Measurements from ENCODE around the gene ITK.

The ITK gene

DNA sequence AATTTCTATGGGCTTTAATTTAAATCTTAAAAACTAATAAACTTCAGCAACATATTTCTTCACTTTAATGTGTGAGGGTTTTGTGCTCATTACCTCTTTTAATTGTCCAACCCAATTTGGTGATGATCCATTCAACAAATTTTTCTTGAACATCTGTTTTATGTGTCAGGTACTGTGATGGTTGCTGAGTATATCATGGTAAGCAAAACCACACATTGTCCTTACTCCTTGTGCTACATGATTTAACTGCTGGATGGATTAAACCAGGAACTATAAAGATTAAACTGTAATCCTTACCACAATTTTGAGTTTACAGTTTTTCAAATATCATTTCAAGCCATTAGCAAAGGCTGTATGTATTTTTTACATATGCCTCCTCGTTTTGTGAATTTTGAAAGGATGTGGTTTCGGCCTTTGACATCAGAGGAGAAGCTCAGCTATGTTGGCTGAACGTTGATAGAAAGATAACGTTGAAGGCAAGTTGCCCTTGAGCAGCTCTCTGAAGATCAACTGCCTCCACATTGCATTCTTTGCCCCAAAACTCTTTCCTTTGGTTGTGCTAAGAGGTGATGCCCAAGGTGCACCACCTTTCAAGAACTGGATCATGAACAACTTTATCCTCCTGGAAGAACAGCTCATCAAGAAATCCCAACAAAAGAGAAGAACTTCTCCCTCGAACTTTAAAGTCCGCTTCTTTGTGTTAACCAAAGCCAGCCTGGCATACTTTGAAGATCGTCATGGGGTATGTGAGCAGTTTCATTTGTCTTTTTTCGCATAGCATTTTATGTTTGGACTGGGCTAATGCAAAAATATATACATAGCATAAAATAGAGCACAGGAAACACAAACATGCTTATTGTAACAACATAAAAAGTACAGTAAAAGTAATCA, at the start of gene ITK:
Gene ITK (plus strand): TSS at position 467 of the 891 bp plus-strand sequence. CDS start 138 bp downstream, at position 605.
- peak; percentile 86 for DNase-seq

DNA sequence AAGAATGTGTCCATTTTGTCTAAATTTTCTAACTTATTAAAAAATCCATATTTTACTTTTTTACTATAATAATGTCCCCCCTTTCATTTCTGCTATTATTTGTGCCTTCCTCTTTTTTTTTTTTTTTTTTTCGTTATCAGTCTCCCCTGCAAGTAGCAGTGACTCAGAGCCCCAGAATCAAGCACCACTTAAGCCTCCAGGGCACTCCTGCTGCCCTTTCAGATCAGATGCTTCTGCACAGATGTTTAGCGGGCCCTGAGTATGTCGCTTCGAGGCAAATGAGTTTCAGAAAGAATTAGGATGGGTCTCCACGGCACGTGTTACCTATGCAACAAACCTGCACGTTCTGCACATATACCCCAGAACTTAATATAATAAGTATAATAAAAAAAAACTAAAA, 49.7 kb upstream of the ITK start:
- no peak for DNase-seq

DNA sequence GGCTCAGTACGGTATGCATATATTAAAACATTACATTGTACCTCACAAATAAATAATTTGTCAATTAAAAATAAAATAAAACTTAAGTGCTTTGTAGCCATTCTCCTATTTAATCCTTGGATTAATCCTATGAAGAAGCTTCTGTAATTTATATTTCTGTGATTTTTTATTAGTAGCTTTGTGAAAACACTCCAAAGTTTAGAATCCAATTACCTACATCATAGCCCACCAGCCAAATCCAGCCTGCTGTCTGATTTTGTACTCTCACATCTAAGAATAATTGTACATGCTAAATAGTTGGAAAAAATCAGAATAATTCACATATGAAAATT, 48.4 kb upstream of the ITK start:
- no peak for DNase-seq

DNA sequence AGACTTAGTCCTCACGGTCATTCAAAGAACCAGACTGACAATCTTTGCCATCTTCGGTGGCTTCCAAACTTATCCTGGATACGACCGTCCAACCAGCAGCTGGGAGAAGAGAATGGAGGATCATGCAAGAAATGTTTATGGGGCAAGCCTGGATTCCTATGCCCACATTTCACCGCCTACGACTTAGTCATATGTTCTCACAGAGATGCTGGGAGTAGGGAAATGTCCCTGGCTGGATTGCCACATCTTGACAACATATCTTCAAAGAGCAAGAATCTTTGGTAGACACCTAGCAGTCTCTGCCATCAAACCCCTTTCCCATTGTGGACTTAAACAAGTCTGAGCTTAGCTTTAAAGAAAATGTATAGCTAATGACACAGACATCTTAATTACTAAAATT, 42.9 kb upstream of the ITK start:
- DNase-seq, result no peak

DNA sequence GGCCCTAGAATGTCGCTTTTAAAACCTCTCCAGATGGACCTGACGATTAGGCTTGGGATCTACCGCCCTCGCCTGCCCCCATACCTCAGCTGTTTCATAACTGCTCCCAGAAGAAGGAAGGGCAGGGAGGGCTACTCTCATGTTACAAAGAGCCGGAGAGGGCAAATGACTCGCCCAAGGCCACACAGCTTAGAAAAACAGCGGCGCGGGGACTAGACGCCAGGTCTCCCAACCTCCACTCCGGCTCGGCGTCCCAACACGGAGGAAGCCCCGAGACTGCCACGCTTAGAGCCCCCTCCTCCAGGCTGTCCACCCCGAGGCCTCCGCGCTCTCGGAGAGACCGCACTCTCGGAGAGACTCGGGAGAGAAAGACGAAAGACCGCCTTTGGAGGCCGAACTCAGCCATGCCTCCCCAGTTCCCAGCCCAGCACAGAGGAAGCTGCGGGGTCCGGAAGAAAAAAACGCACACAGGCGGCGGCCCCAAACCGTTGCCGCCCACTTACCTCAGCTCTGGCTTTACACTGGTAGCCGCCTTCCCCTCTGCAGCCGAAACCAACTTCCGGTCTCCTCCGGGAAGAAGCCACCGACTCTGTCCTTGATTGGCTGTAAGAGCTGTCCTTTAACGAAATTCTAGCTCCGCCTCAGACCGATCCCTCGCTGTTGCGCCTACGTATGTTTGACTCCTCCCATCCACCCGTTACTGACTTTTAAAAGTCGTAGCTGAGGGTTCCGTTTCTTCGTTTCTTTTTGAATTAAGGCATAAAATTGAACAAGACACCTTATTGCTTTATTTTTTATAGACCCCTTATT, 38.1 kb upstream of the ITK start, which contains the start of gene MED7:
Gene MED7 (minus strand): TSS at position 549 of the 810 bp plus-strand sequence. CDS start 3,434 bp downstream, outside the sequence.
- peak; percentile 99 for DNase-seq

DNA sequence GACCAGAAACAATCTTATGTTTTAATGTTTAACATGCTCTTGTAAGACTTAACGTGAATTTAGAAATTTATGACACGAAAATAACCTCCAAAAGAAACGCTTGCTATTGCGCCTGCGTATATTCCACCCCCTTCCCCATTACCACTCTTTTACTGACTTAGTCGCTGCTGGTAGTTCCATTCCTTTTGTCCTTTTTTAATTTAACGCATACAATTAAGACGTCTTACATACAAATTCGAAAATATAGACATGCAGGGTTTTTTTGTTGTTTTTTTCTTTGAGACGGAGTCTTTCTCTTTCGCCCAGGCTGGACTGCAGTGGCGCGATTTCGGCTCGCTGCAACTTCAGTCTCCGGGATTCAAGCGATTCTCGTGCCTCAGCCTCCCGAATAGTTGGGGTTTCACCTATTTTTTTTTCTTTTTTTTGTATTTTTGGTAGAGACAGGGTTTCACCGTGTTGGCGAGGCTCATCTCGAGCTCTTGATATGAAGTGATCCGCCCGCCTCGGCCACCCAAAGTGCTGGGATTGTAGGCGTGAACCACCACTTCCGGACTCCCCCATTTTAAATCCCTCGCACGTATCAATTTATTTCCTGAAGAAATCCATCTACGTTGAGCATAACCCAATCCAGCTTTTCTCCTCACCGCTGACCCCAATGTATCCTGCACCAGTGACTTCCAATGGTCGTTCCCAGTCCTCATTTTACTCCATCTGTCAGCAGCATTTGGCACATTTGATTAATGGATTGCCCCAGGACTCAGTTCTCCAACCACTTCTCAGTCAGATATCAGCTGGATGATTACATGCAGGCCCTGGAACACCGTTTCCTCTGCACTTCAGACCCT, 37.3 kb upstream of the ITK start:
- peak; percentile 48 for DNase-seq

DNA sequence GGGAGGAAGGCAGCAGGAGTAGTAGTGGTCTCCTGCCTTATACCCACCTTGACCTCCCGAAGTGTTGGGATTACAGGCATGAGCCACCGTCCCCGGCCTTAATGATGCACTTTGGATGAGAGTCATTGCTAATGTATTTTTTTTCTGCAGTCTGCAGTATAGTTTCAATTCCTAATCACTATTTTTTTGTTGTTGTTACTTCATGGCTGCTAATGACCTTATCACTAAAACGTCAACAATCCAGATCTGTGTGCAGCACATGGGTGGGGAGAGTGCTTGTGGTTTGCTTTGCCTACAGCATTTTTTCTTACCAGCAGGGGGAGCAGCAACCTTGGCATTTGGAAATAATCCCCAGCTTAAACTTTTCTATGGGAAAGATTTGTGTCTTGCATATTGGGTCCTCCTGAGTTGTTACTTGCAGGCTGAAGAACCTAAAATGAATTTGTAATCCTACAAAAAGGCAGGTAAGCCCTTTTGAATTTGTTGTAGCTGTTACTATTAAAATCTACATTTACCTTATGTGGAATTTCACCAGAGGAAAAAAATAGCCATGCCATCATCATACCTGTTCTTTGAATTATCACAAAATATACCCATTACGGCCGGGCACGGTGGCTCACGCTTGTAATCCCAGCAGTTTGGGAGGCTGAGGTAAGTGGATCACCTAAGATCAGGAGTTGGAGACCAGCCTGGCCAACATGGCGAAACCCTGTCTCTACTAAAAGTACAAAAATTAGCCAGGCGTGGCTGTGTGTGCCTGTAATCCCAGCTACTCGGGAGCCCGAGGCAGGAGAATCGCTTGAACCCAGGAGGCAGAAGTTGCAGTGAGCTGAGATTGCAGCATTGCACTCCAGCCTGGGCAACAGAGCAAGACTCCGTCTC, 31.7 kb upstream of the ITK start:
- peak; percentile 90 for DNase-seq

DNA sequence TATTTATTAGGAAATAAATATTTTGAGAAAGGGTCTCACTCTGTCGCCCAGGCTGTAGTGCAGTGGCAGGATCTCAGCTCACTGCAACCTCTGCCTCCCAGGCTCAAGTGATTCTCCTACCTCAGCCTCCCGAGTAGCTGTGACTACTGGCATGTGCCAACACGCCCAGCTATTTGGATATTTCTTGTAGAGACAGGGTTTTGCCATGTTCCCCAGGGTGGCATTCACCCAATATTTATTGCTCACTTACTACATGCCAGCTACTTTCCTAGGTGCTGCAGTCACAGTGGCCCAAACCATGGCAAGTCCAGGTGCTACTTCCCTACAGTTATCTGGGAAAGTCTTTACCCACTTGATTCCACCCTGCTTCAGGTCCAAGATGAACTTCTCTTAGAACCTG, 29.6 kb upstream of the ITK start:
- DNase-seq, result no peak

DNA sequence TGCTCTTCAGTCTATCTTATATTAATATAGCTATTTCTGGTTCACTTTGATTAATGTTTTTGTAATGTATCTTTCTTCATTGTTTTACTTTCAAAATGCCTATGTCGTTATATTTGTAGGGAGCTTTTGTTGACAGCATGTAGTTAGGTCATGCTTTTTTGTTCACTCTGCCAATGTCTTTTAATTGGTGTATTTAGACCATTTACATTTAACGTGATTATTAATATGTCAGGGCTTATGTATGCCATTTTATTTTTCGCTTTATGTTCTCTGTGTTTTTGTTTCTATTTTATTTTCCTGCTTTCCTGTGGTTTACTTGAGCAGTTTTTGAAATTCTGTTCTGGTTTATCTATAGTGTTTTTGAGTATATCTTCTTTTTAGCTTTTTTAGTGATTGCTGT, 25.3 kb upstream of the ITK start:
- DNase-seq, result peak; percentile 19

DNA sequence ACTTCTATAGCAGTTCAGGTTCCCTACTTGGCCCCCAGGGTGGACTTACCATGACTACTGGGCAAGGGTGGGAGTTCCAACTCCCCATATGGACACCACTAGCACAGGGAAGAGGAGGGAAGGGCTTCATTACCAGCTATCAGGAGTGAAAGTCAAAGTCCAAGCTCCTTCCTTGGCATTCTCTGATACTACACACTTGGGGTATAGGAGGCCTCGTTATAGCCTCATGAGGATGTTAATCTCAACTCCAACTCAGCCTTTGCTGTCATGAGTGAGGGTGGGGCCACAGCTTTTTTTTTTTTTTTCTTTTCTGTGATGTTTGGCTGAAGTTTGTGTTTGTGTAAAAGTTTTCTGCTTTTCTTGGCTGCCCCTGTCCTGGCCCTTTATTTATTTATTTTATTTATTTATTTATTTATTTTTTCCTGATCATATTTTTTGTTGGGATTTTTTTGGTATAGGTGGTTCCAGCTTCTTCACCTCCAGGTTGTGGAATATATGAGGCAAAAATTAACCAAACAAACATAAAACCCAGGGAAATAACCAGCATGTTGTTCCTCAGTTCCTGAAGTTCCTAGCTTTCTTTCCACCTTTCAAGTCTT, 23.2 kb upstream of the ITK start:
- DNase-seq, result peak; percentile 24

DNA sequence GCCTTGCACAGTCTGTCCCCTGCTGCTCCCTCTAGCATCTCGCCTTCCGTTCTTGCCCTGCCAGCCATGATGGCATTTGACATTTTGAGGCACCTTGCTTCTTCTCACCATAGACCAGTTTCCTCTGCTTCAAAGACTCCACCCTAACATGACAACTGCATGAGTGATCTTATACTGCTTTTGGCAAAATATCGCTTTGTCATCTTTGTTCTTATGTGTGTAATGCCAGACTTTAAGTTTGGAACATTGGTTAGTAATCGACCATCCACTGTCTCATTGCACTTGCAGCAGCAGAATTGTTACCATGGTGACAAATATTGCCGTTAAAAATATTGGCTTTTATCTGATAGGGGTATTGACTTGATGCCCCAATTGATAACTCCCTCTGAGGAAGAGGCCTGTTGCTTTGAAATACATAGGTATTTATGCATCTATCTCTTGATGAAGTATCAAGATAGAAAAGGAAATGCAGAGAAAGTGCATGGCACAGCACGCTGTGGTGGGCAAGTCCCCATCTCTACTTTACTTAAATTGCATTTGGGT, 21.4 kb upstream of the ITK start:
- DNase-seq, result peak; percentile 98

DNA sequence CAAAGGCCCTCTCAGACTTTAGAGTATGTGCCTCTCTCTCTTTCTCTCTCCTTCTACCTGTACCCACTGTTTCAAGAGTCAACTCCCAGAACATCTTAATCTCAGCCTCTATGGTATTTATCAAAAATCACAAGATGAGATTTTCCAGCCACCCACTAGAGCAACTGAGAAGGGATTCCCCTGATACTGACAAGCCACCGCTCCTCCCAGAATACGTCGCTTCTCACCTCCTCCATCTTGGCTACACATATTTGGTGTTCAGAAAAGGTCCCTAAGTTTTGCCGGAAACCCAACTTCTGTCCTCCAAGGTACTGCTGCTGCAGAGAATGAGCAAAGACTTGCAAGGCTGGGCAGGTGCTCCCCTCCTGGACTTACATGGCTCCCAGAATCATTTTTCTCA, 20.6 kb upstream of the ITK start:
- peak; percentile 80 for DNase-seq

DNA sequence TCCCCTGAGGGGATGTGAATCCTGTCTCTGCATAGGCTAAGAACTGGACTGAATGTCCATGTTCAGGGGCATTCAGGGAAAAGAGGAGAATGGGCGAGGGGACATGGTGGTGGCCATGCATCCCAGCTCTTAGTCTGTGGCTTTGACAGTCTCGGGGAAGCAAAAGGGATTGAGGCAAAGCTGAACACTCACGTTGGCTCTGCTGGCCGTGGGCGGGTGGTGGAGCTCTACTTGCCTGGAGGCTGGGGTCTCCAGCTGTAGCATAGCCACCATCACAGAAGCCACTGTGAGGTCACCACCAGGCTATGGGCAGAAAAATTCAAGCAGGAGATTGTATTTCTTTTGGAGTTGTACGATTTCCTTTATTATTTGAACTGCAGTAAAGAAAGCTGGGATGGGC, 18.6 kb upstream of the ITK start:
- DNase-seq, result no peak

DNA sequence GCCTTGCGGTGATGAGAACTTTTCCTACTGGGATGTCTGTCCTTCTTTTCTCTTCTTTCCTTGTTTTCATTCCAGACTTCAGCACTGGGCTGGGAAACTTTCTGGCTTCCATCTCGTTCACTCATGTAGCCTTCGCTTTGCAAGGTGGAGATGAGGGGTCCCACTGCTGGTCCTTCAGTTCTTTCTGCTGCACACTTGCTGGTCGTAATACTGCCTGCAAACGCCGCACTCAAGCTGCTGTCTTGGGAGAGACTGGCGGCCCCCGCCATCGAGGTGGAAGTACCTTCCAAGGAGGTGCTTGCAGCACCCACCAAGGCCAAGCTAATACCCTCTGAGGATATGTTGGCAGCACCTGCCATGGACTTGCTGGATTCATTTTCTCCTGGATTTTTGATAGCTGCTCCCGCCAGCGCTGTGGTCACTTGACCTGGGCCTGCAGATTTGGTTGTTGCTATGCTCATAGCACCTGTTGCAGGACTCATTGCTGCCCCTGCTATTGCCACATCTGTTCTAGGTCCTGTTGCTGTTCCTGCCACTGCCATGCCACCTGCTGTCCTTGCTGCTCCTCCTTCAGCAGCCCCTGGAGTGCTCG, 17.6 kb upstream of the ITK start:
- DNase-seq, result no peak

DNA sequence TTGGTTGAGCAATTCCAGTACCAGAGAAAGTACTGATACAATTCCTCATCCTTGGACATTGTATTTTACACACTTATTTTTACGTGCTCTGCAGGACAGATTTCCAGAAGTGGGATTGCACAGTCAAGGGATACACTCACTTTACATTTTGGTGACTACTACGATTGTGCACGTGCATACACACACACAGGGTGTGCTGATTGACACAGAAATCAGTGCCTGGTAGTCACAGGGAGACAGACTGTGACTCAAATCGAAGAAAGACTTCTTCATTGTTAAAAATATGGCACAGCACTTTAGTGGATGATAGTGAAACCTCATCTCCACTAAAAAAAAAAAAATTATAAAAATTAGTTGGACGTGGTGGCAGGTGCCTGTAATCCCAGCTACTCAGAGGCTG, 16.1 kb upstream of the ITK start:
- DNase-seq, result no peak

DNA sequence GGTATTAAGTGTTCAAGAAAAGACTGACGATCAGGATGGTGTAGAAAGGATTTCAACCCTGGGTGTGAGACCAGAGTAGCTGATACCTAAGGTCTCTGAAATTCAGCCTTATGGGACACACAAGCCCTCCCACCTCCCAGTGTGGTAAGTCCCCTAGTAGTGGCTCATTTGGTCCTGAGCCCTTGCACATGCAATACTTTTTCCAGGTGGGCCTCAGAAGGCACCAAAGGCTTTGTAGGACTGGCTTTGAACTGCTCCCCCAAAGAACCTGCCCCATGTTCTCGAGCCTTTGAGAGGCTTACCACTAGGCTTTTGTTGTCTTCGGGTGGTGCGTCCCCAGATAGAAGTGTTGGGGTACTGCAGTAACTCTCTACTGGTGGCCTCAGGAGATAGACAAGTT, 15.4 kb upstream of the ITK start:
- DNase-seq, result no peak

DNA sequence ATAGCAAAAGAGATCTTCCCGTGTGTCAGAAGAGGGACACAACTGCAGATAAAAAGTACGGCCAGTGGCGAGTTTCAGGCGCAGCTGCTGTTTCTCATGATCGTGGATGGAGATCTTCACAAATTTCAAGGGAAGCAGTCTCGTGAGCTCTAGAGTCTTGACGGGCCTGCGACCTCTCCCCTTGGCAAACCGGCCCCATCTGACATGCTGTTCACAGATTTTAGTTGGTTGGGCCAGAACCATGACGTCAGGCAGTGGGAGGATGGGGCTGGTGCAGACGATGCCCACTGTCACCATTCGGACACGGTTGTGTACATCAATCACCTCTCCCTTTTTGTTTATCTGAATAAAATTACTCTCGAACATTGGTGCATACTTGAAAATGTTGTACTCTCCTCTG, 15.0 kb upstream of the ITK start:
- DNase-seq, result no peak

DNA sequence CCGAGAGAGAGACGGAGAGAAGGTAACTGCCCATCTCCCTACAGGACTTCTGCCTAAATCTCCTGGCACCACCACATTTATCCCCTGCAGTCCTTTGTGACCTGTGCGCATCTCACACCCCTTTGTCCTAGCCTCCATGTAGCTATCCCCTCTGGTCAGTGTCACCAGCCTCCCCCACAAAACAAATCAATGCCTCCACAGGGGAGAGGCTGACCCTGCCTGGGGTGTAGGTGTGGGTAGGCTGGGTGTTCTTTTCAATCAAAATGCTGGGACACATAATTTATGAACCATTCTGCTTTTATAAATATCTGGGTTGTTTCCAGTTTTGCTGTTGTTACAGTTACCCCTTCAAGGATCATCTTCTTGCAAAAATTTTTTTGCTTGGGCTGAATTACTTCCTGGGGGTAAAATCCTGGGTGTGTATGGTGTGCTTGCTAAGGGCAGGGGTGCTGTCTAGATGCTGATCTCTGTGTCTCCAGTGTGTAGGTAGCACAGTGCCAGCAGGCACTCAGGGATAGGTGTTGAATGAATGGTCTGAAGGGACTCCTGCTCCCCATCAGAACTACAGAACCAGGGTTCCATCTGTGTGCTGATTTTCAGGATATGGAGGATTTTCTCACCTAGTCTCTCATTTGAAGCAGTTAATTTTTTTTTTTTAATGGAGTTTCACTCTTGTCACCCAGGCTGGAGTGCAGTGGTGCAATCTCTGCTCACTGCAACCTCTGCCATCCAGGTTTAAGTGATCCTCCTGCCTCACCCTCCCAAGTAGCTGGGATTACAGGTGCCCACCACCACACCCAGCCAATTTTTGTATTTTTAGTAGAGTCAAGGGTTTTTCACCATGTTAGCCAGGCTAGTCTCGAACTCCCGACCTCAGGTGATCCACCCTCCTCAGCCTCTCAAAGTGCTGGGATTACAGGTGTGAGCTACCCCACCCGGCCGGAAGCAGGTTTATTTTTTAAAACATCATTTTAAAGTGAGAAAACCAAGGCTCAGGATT, 14.1 kb upstream of the ITK start, which contains the start of gene GARIN3:
Gene GARIN3 (minus strand): TSS at position 51 of the 1,000 bp plus-strand sequence. CDS start 96 bp downstream, outside the sequence.
- DNase-seq, result no peak

DNA sequence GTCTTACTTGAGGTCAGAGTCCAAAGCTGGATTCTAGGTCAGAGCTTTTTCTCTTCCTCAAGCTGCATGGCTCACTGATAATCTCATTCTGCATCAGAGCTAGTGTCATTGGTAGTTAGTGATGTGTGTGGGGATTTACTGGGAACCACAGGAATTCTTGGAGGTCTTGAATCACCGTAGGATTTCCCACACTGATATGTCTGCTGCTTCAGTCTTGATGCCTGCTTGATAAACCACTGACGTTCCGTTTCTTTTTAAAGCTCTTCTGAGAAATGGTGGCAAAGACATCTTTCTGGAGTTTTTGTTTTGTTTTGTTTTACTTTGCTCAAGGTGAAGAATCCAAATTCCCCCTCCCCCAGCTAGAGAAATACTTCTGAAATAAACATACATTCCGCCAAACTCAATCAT, 13.4 kb upstream of the ITK start:
- DNase-seq, result peak; percentile 54

Measured in CD4-positive, alpha-beta T cell treated with Interleukin-4 for 4 hours (primary cell).